ENCODE measurements around the gene MAST4.
A peak's percentile ranks its signal among the peaks of the same experiment; 100 is the strongest.

The MAST4 gene

GRCh38 chr5:67094476-67095300, 498.5 kb downstream of the MAST4 start:
- peak overlapping the region; percentile 95 for H3K27ac ChIP-seq (ENCODE audit: low read depth, low read length)
- H3K4me1 ChIP-seq (ENCODE audit: control insufficient read depth in 5 of 5, insufficient read depth in 5 of 5, low read length in 5 of 5), result peaks cover 11 to 46% (median 41%) of the 10 kb centered on the region in 5 donors
- no peaks in the 10 kb centered on the region for H3K9me3 ChIP-seq (ENCODE audit: control insufficient read depth in 5 of 5, low read length in 5 of 5)
- no peaks in the 10 kb centered on the region for H3K27me3 ChIP-seq (ENCODE audit: control insufficient read depth in 5 of 5, insufficient read depth in 4 of 5, low read length in 5 of 5)
- peak overlapping the region in 2 of 5 donors; percentile 6 to 51 for H3K9ac ChIP-seq (ENCODE audit: low read length in 5 of 5)
- H3K36me3 ChIP-seq (ENCODE audit: control insufficient read depth in 5 of 5, insufficient read depth in 5 of 5, low read length in 5 of 5), result peaks cover 5 to 6% (median 5%) of the 10 kb centered on the region in 5 donors
- peak overlapping the region in 2 of 5 donors; percentile 2 to 57 for H3K4me3 ChIP-seq (ENCODE audit: low read depth in 1 of 5, low read length in 5 of 5)

DNA sequence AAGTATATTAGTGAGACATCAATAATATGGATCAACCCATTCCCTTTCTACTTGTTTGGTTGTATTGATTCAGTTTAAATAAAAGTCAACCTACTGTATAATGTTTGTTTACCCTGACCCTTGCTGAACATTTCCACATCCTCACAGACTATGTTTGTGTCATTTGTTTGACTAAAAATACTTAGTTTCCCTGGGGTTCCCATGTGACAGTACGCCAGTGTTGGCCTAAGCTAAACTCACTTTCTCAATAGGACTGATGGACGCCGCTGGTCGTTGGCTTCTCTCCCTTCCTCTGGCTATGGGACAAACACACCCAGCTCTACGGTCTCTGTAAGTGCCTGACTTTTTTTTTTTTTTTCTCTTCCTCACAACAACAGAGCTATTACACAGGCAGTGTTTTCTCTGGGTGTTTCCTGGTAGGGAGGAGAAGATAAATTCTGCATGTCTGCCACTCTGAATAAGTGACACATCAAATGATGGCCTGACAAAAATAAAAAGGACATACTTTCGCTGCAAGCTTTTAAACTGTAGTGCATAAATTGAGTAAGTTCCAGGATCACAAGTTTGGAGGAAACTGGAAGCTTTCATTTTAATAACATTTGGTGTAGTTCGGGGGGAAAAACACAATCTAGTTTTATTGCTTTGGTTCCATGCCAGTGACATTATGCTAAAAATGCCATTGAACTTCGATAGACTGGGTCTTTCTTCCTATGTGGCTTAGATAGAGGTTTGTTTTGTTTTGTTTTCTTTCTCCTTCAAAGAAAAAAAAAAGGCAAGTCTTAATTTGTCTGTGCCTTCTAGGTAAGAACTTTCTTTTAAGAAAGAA, 499.4 kb downstream of the MAST4 start:
- peak overlapping the region; percentile 15 to 57 (median 47) for H3K4me3 ChIP-seq (ENCODE audit: low read depth in 1 of 5, low read length in 5 of 5)
- H3K9me3 ChIP-seq (ENCODE audit: control insufficient read depth in 5 of 5, low read length in 5 of 5), result no peaks in the 10 kb centered on the region
- peaks cover 11 to 45% (median 40%) of the 10 kb centered on the region in 5 donors for H3K4me1 ChIP-seq (ENCODE audit: control insufficient read depth in 5 of 5, insufficient read depth in 5 of 5, low read length in 5 of 5)
- peak overlapping the region; percentile 95 for H3K27ac ChIP-seq (ENCODE audit: low read depth, low read length)
- no peaks in the 10 kb centered on the region for H3K27me3 ChIP-seq (ENCODE audit: control insufficient read depth in 5 of 5, insufficient read depth in 4 of 5, low read length in 5 of 5)
- H3K9ac ChIP-seq (ENCODE audit: low read length in 5 of 5), result peak overlapping the region in 2 of 5 donors; percentile 21 to 51
- peaks cover 6 to 9% (median 6%) of the 10 kb centered on the region in 5 donors for H3K36me3 ChIP-seq (ENCODE audit: control insufficient read depth in 5 of 5, insufficient read depth in 5 of 5, low read length in 5 of 5)

GRCh38 chr5:67098656-67099055, 502.5 kb downstream of the MAST4 start:
- Histone ChIP-seq H3K27ac (ENCODE audit: low read depth, low read length) (no peak overlapping the region), H3K9me3 (ENCODE audit: control insufficient read depth in 5 of 5, low read length in 5 of 5) (no peaks in the 10 kb centered on the region), H3K36me3 (ENCODE audit: control insufficient read depth in 5 of 5, insufficient read depth in 5 of 5, low read length in 5 of 5) (peaks cover 23 to 29% (median 27%) of the 10 kb centered on the region in 5 donors), H3K4me1 (ENCODE audit: control insufficient read depth in 5 of 5, insufficient read depth in 5 of 5, low read length in 5 of 5) (peaks cover 9 to 32% (median 27%) of the 10 kb centered on the region in 5 donors), H3K9ac (ENCODE audit: low read length in 5 of 5) (no peak overlapping the region), H3K27me3 (ENCODE audit: control insufficient read depth in 5 of 5, insufficient read depth in 4 of 5, low read length in 5 of 5) (no peaks in the 10 kb centered on the region), H3K4me3 (ENCODE audit: low read depth in 1 of 5, low read length in 5 of 5) (no peak overlapping the region)

- Histone ChIP-seq H3K27ac (ENCODE audit: low read depth, low read length) (no peak overlapping the region), H3K27me3 (ENCODE audit: control insufficient read depth in 5 of 5, insufficient read depth in 4 of 5, low read length in 5 of 5) (no peaks in the 10 kb centered on the region), H3K9me3 (ENCODE audit: control insufficient read depth in 5 of 5, low read length in 5 of 5) (no peaks in the 10 kb centered on the region), H3K4me3 (ENCODE audit: low read depth in 1 of 5, low read length in 5 of 5) (no peak overlapping the region), H3K36me3 (ENCODE audit: control insufficient read depth in 5 of 5, insufficient read depth in 5 of 5, low read length in 5 of 5) (peaks cover 32 to 42% (median 37%) of the 10 kb centered on the region in 5 donors), H3K4me1 (ENCODE audit: control insufficient read depth in 5 of 5, insufficient read depth in 5 of 5, low read length in 5 of 5) (peaks cover 8 to 18% (median 12%) of the 10 kb centered on the region in 5 donors), H3K9ac (ENCODE audit: low read length in 5 of 5) (no peak overlapping the region)
These were observed 504.1 kb downstream of the MAST4 start for GRCh38 chr5:67100301-67100700.

- Histone ChIP-seq H3K36me3 (ENCODE audit: control insufficient read depth in 5 of 5, insufficient read depth in 5 of 5, low read length in 5 of 5) (peaks cover 42 to 57% (median 47%) of the 10 kb centered on the region in 5 donors), H3K9ac (ENCODE audit: low read length in 5 of 5) (no peak overlapping the region), H3K4me1 (ENCODE audit: control insufficient read depth in 5 of 5, insufficient read depth in 5 of 5, low read length in 5 of 5) (peaks cover 0 to 11% (median 10%) of the 10 kb centered on the region in 5 donors), H3K9me3 (ENCODE audit: control insufficient read depth in 5 of 5, low read length in 5 of 5) (no peaks in the 10 kb centered on the region), H3K4me3 (ENCODE audit: low read depth in 1 of 5, low read length in 5 of 5) (no peak overlapping the region), H3K27ac (ENCODE audit: low read depth, low read length) (no peak overlapping the region), H3K27me3 (ENCODE audit: control insufficient read depth in 5 of 5, insufficient read depth in 4 of 5, low read length in 5 of 5) (no peaks in the 10 kb centered on the region)
These were observed 506.5 kb downstream of the MAST4 start for GRCh38 chr5:67102708-67103107.

DNA sequence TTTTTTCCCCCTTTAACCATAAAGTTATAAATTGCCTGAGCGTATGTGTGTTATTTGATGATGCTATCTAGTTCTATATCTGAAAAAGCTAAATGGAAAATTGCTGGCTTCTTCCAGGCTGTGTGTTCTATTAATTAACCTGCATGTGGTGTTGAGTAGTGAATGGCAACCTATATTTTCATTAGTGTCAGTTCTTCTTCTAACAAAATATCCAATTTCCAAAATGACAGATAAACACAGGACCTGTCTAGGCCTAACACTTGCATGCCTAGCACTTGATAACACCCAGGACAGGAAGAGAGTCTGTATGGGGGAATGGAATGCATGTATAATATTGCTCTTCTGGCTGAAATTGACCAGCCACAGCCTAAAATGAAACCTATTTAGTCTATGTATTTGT, 508.7 kb downstream of the MAST4 start:
- Histone ChIP-seq H3K4me1 (ENCODE audit: control insufficient read depth in 5 of 5, insufficient read depth in 5 of 5, low read length in 5 of 5) (peaks cover 0 to 11% (median 11%) of the 10 kb centered on the region in 5 donors), H3K4me3 (ENCODE audit: low read depth in 1 of 5, low read length in 5 of 5) (no peak overlapping the region), H3K9ac (ENCODE audit: low read length in 5 of 5) (no peak overlapping the region), H3K27me3 (ENCODE audit: control insufficient read depth in 5 of 5, insufficient read depth in 4 of 5, low read length in 5 of 5) (no peaks in the 10 kb centered on the region), H3K9me3 (ENCODE audit: control insufficient read depth in 5 of 5, low read length in 5 of 5) (no peaks in the 10 kb centered on the region), H3K27ac (ENCODE audit: low read depth, low read length) (no peak overlapping the region), H3K36me3 (ENCODE audit: control insufficient read depth in 5 of 5, insufficient read depth in 5 of 5, low read length in 5 of 5) (peaks cover 43 to 57% (median 48%) of the 10 kb centered on the region in 5 donors)

DNA sequence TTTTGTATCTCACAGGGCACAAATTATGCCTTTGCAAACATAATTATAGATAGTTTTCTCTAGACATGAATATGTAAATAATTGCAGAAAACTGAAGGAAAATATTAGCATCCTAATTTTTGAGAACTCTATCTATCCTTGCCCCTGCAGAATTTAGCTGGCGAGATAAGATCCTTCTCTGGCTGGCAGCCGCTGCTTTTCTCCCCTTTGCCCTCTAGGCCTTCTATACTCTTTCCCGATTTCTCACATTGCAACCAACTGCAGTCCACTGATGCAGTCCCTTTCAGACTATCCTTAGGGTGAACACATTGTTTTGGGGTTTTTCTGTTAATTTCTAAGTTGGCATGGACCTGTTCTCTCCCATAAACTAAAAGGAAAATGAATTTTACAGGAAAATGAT, 509.1 kb downstream of the MAST4 start:
- Histone ChIP-seq H3K36me3 (ENCODE audit: control insufficient read depth in 5 of 5, insufficient read depth in 5 of 5, low read length in 5 of 5) (peaks cover 43 to 60% (median 51%) of the 10 kb centered on the region in 5 donors), H3K9me3 (ENCODE audit: control insufficient read depth in 5 of 5, low read length in 5 of 5) (no peaks in the 10 kb centered on the region), H3K4me3 (ENCODE audit: low read depth in 1 of 5, low read length in 5 of 5) (no peak overlapping the region), H3K27me3 (ENCODE audit: control insufficient read depth in 5 of 5, insufficient read depth in 4 of 5, low read length in 5 of 5) (no peaks in the 10 kb centered on the region), H3K27ac (ENCODE audit: low read depth, low read length) (no peak overlapping the region), H3K4me1 (ENCODE audit: control insufficient read depth in 5 of 5, insufficient read depth in 5 of 5, low read length in 5 of 5) (peaks cover 0 to 11% (median 11%) of the 10 kb centered on the region in 5 donors), H3K9ac (ENCODE audit: low read length in 5 of 5) (no peak overlapping the region)

GRCh38 chr5:67106626-67107342, 510.6 kb downstream of the MAST4 start:
- no peaks in the 10 kb centered on the region for H3K27me3 ChIP-seq (ENCODE audit: control insufficient read depth in 5 of 5, insufficient read depth in 4 of 5, low read length in 5 of 5)
- peaks cover 0 to 15% (median 11%) of the 10 kb centered on the region in 5 donors for H3K4me1 ChIP-seq (ENCODE audit: control insufficient read depth in 5 of 5, insufficient read depth in 5 of 5, low read length in 5 of 5)
- H3K27ac ChIP-seq (ENCODE audit: low read depth, low read length), result no peak overlapping the region
- no peak overlapping the region for H3K4me3 ChIP-seq (ENCODE audit: low read depth in 1 of 5, low read length in 5 of 5)
- H3K9ac ChIP-seq (ENCODE audit: low read length in 5 of 5), result no peak overlapping the region
- H3K36me3 ChIP-seq (ENCODE audit: control insufficient read depth in 5 of 5, insufficient read depth in 5 of 5, low read length in 5 of 5), result peaks cover 31 to 54% (median 50%) of the 10 kb centered on the region in 5 donors
- H3K9me3 ChIP-seq (ENCODE audit: control insufficient read depth in 5 of 5, low read length in 5 of 5), result no peaks in the 10 kb centered on the region

GRCh38 chr5:67111779-67112178, 515.6 kb downstream of the MAST4 start:
- no peak overlapping the region for H3K27ac ChIP-seq (ENCODE audit: low read depth, low read length)
- H3K27me3 ChIP-seq (ENCODE audit: control insufficient read depth in 5 of 5, insufficient read depth in 4 of 5, low read length in 5 of 5), result no peaks in the 10 kb centered on the region
- no peak overlapping the region for H3K4me3 ChIP-seq (ENCODE audit: low read depth in 1 of 5, low read length in 5 of 5)
- peaks cover 0 to 12% (median 8%) of the 10 kb centered on the region in 5 donors for H3K4me1 ChIP-seq (ENCODE audit: control insufficient read depth in 5 of 5, insufficient read depth in 5 of 5, low read length in 5 of 5)
- H3K9ac ChIP-seq (ENCODE audit: low read length in 5 of 5), result no peak overlapping the region
- H3K36me3 ChIP-seq (ENCODE audit: control insufficient read depth in 5 of 5, insufficient read depth in 5 of 5, low read length in 5 of 5), result peaks cover 23 to 41% (median 30%) of the 10 kb centered on the region in 5 donors
- no peaks in the 10 kb centered on the region for H3K9me3 ChIP-seq (ENCODE audit: control insufficient read depth in 5 of 5, low read length in 5 of 5)
